Peyer's patch (tissue), 4 donors: ENCODE measurements around the gene WDFY4.

ENCODE experiments used
- POLR2A ChIP-seq, 2 donors: fragments of 450-650 bp; IDR thresholded peaks; one replicate each; pipeline ENCODE4 v1.5.1; 2017; ENCODE audit warnings: antibody characterized with exemption in 2 of 2, mild to moderate bottlenecking in 2 of 2, moderate library complexity in 2 of 2
- TF ChIP-seq, protein P1 (sequence below), 6 experiments: fragments of 450-650 bp in 4 of 6; fragments of 200-600 bp in 2 of 6; sonication (generic) in 1 of 6; IDR thresholded peaks; one replicate each; pipeline ENCODE4 v1.5.1; 2017 to 2019; ENCODE audit warnings: antibody characterized with exemption in 6 of 6, mild to moderate bottlenecking in 3 of 6, moderate library complexity in 1 of 6

GRCh38 chr10:48777110-48777509 is 92.4 kb downstream of the WDFY4 start:
- TF ChIP-seq, protein P1, sequence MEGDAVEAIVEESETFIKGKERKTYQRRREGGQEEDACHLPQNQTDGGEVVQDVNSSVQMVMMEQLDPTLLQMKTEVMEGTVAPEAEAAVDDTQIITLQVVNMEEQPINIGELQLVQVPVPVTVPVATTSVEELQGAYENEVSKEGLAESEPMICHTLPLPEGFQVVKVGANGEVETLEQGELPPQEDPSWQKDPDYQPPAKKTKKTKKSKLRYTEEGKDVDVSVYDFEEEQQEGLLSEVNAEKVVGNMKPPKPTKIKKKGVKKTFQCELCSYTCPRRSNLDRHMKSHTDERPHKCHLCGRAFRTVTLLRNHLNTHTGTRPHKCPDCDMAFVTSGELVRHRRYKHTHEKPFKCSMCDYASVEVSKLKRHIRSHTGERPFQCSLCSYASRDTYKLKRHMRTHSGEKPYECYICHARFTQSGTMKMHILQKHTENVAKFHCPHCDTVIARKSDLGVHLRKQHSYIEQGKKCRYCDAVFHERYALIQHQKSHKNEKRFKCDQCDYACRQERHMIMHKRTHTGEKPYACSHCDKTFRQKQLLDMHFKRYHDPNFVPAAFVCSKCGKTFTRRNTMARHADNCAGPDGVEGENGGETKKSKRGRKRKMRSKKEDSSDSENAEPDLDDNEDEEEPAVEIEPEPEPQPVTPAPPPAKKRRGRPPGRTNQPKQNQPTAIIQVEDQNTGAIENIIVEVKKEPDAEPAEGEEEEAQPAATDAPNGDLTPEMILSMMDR (IDR thresholded peaks at IDR 0.05): no peak
- no peak for TF ChIP-seq POLR2A (IDR thresholded peaks at IDR 0.05)
